Sigmoid colon (tissue), 7 donors: ENCODE measurements around the gene CDCA7L. TPM values are rescaled to one million over a fixed set of nuclear protein-coding genes. Genes with fewer than 3 reads are reported as not detected.

ENCODE experiments used
- DNase-seq: peaks from one replicate; pipeline ENCODE4 v3.0.0-alpha.2; 2019
- H3K27ac ChIP-seq, 4 donors: fragments of 200-600 bp; sonication (generic); one replicate each; pipeline ENCODE4 v1.5.1; 2016 to 2019; ENCODE audit warnings: mild to moderate bottlenecking in 1 of 4
- H3K27me3 ChIP-seq, 3 donors: fragments of 200-600 bp; sonication (generic); one replicate each; pipeline ENCODE4 v1.5.1; 2019; ENCODE audit warnings: mild to moderate bottlenecking in 1 of 3
- H3K36me3 ChIP-seq, 4 donors: fragments of 200-600 bp; sonication (generic); one replicate each; pipeline ENCODE4 v1.5.1; 2016 to 2019
- H3K4me1 ChIP-seq, 4 donors: fragments of 200-600 bp; sonication (generic); one replicate each; pipeline ENCODE4 v1.5.1; 2017 to 2019
- H3K4me3 ChIP-seq, 4 donors: fragments of 200-600 bp; sonication (generic); one replicate each; pipeline ENCODE4 v1.5.1; 2017 to 2019; ENCODE audit warnings: mild to moderate bottlenecking in 2 of 4, moderate library complexity in 1 of 4
- H3K9me3 ChIP-seq, 4 donors: fragments of 200-600 bp in 3 of 4; sonication (generic) in 3 of 4; one replicate each; pipeline versions ENCODE4 v1.5.1 to v1.6.1; 2013 to 2019
- EP300 ChIP-seq, 4 donors: sonication (generic); formaldehyde crosslinking; IDR thresholded peaks; one replicate each; pipeline ENCODE4 v1.6.1; 2017; ENCODE audit warnings: antibody characterized with exemption in 4 of 4
- POLR2A ChIP-seq, 2 donors: fragments of 450-650 bp; IDR thresholded peaks; one replicate each; pipeline ENCODE4 v1.6.1; 2016; ENCODE audit warnings: antibody characterized with exemption in 2 of 2, mild to moderate bottlenecking in 2 of 2, moderate library complexity in 2 of 2
- POLR2AphosphoS5 ChIP-seq, 4 donors: sonication (generic); formaldehyde crosslinking; IDR thresholded peaks; one replicate each; pipeline ENCODE4 v1.6.1; 2017; ENCODE audit warnings: antibody characterized with exemption in 4 of 4
- WGBS, 2 donors: extraction: QIAGEN DNeasy Blood & Tissue Kit; methylation state at CpG; one replicate each; pipeline ENCODE4 v1.1.7; 2013; 5-methylcytosine and 5-hydroxymethylcytosine counted together
- intact Hi-C: fragments of 100-400 bp; cut with DNase I; formaldehyde crosslinking; loops from one replicate; pipeline ENCODE4 v1.15.1; 2023
- polyA plus RNA-seq, 3 donors: library from polyadenylated mRNA; stranded (reverse); fragments of 200-250 nt; gene quantifications; one replicate each; pipeline ENCODE4 v1.2.3, GENCODE V29; 2013
- total RNA-seq, 4 donors: library from RNA; depleted of rRNA; stranded (reverse); fragments of >200 nt; gene quantifications; one replicate each; pipeline ENCODE4 v1.1.0, GENCODE V29; 2016
- TF ChIP-seq, protein P1 (sequence below), 4 experiments: fragments of 450-650 bp in 3 of 4; fragments of 200-600 bp in 1 of 4; IDR thresholded peaks; one replicate each; pipeline ENCODE4 v1.5.1; 2016 to 2019; ENCODE audit warnings: antibody characterized with exemption in 4 of 4, mild to moderate bottlenecking in 3 of 4, moderate library complexity in 2 of 4
- donor health status: healthy with polysubstance abuse.
- donor health status: Bipolar disorder and iron deficiency.
- donor health status: healthy.

Gene CDCA7L
- total RNA-seq, result 10 to 100 TPM; 19.4 to 55.9 (median 29.1) TPM
- 10 to 100 TPM; 12.3 to 30.6 (median 23.2) TPM for polyA plus RNA-seq

DNA sequence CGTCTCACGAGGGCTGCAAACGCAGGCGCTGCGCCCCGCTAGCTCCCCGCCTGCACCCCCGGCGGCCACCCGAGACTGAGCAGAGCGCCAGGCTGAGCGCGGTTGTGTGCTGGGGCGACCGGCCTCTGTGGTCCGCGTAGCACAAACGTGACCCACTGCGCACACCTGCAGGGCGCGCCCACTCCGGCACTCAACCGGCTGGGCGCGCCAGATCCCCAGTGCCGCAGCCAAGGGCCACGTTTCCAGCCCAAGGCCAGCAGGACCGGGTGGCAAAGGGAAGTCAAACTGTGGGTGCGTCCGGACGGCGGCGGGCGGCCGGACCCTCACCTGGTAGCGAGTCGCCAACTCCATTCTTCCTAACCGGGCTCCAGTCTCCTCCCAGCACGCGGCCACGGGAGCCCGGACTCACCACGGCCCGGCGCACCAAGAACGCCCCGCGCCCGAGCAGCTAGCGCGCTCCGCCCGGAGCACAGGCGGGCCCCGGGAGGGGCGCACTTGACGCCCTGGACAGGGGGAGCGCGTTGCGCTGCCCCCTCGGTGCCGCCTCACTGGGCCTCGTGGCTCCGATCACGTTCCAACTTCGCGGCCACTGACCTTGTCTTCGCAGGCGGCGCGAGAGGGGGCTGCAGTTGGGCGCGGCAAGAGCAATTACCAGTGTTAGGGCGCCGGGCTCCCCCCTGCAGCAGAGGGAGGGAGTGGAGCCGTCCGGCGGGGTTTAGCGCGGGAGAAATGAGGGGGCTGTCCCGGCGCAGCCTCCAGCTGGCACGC lies at the start of gene CDCA7L:
TSS of gene CDCA7L (minus strand) at position 446 of the 768 bp plus-strand sequence. CDS start at position 351, 95 bp downstream.
- intact Hi-C loops, result loop anchor here (5.0 kb wide), 1 partner anchor 137 kb away; no protein-coding TSS in a partner anchor
- no peaks in the 10 kb centered on the region for H3K36me3 ChIP-seq
- H3K4me1 ChIP-seq, result peaks cover 0 to 53% (median 40%) of the 10 kb centered on the region in 4 donors
- peak within 1 kb of the TSS; percentile 46 to 76 (median 70) for H3K4me3 ChIP-seq
- H3K9me3 ChIP-seq, result no peaks in the 10 kb centered on the region
- peak within 1 kb of the TSS; percentile 75 to 91 (median 84) for H3K27ac ChIP-seq
- WGBS, 2 donors, result 0% methylated on average over 83 of the region's 83 CpGs
- DNase-seq, result peak; percentile 87
- no peaks in the 10 kb centered on the region for H3K27me3 ChIP-seq
- TF ChIP-seq POLR2A (IDR thresholded peaks at IDR 0.05) (peak in 1 of 2 donors; percentile 25), POLR2AphosphoS5 (IDR thresholded peaks at IDR 0.05) (peak; percentile 50 to 79 (median 76)), EP300 (IDR thresholded peaks at IDR 0.05) (no peak)
- TF ChIP-seq, protein P1, sequence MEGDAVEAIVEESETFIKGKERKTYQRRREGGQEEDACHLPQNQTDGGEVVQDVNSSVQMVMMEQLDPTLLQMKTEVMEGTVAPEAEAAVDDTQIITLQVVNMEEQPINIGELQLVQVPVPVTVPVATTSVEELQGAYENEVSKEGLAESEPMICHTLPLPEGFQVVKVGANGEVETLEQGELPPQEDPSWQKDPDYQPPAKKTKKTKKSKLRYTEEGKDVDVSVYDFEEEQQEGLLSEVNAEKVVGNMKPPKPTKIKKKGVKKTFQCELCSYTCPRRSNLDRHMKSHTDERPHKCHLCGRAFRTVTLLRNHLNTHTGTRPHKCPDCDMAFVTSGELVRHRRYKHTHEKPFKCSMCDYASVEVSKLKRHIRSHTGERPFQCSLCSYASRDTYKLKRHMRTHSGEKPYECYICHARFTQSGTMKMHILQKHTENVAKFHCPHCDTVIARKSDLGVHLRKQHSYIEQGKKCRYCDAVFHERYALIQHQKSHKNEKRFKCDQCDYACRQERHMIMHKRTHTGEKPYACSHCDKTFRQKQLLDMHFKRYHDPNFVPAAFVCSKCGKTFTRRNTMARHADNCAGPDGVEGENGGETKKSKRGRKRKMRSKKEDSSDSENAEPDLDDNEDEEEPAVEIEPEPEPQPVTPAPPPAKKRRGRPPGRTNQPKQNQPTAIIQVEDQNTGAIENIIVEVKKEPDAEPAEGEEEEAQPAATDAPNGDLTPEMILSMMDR (IDR thresholded peaks at IDR 0.05), result no peak

DNA sequence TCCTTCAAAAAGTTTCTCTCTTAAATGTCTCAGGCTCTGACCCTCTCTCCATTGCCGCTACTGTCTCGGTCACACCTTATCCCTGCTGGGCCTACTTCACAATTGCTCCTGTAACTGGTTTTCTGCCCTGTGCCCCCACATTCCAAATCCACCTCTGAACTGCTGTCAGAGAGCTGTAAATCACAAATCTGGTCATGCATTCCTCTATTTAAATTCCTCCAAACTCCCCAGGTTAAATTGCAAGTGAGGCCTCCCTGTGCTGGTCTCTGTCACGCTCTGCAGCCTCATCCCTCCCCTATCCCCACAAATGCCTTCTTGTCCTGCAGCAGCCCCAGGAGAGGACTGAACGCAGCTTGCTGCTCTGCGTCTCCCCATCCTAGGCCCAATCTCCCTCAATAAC lies 40.4 kb upstream of the CDCA7L start:
- WGBS, 2 donors, result 81 to 92% methylated on average over 5 of the region's 5 CpGs

DNA sequence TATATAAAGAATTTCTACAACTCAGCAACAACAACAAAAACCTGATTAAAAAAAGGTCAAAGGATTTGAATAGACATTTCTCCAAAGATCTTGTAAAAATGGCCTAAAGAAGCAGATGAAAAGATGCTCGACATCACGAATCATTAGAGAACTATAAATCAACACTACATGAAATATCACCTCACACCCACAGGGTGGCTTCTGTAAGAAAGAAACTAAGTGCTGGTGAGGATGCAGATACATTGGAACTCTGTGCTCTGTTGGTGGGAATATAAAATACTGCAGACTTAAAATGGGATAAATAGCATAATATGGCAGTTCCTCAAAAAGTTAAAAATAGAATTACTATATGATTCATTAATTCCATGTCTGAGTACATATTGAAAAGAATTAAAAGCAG lies 38.3 kb upstream of the CDCA7L start:
- DNase-seq, result no peak
- H3K9me3 ChIP-seq, result no peaks in the 10 kb centered on the region
- H3K36me3 ChIP-seq, result no peaks in the 10 kb centered on the region
- TF ChIP-seq POLR2A (IDR thresholded peaks at IDR 0.05) (no peak), EP300 (IDR thresholded peaks at IDR 0.05) (no peak), POLR2AphosphoS5 (IDR thresholded peaks at IDR 0.05) (no peak)
- TF ChIP-seq, protein P1 (IDR thresholded peaks at IDR 0.05), result no peak
- H3K27ac ChIP-seq, result no peak overlapping the region
- 57 to 75% methylated on average over 2 of the region's 2 CpGs for WGBS, 2 donors
- intact Hi-C loops, result no loop called here
- H3K4me1 ChIP-seq, result no peaks in the 10 kb centered on the region
- no peaks in the 10 kb centered on the region for H3K27me3 ChIP-seq
- H3K4me3 ChIP-seq, result no peak overlapping the region

More for the DNA sequence above, 40.4 kb upstream of the CDCA7L start:
- Histone ChIP-seq H3K9me3 (no peaks in the 10 kb centered on the region), H3K4me1 (no peaks in the 10 kb centered on the region), H3K27ac (no peak overlapping the region), H3K36me3 (no peaks in the 10 kb centered on the region), H3K4me3 (no peak overlapping the region), H3K27me3 (no peaks in the 10 kb centered on the region)
- TF ChIP-seq POLR2A (IDR thresholded peaks at IDR 0.05) (no peak), EP300 (IDR thresholded peaks at IDR 0.05) (no peak), POLR2AphosphoS5 (IDR thresholded peaks at IDR 0.05) (no peak)
- TF ChIP-seq, protein P1 (IDR thresholded peaks at IDR 0.05), result no peak
- intact Hi-C loops, result no loop called here
- no peak for DNase-seq

DNA sequence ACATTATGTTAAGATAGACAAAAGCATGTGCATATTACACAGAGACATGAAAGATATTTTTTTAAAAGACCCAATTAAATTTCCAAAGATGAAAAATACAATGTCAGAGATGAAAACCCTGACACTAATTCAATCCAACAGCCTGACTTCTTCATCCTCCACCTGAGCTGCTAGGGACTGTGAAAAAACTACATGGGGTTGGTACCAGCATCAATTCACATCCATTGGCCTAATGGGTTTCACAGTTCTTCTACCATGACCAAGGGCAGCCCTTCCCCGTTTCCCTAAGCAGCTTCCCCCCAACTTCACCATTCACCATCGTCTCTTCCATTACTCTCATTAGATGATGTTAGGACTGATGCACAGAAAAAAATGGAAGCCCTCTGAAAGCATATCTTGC lies 37.4 kb upstream of the CDCA7L start:
- no peaks in the 10 kb centered on the region for H3K27me3 ChIP-seq
- 86 to 89% methylated on average over 2 of the region's 2 CpGs for WGBS, 2 donors
- H3K36me3 ChIP-seq, result no peaks in the 10 kb centered on the region
- no peak overlapping the region for H3K27ac ChIP-seq
- no peak for TF ChIP-seq POLR2A (IDR thresholded peaks at IDR 0.05)
- TF ChIP-seq EP300 (IDR thresholded peaks at IDR 0.05), result no peak
- TF ChIP-seq, protein P1 (IDR thresholded peaks at IDR 0.05), result no peak
- no peak for TF ChIP-seq POLR2AphosphoS5 (IDR thresholded peaks at IDR 0.05)
- no peaks in the 10 kb centered on the region for H3K9me3 ChIP-seq
- intact Hi-C loops, result no loop called here
- no peak overlapping the region for H3K4me3 ChIP-seq
- no peaks in the 10 kb centered on the region for H3K4me1 ChIP-seq
- no peak for DNase-seq
